Stimulated activated CD4-positive, alpha-beta T cell treated with anti-CD3 and anti-CD28 coated beads, TNF-alpha, amount 100 ng/mL, for 4 hours (primary cell): ENCODE measurements around the gene ADGRD1.
"Not testable (repeated sequence)": the region's sequence is repeated elsewhere in the genome, so short reads cannot be mapped to it uniquely, and the experiment has no call there.

Source experiments
- DNase-seq, 3 experiments: peaks; one replicate each; pipeline ENCODE4 v3.0.0-alpha.2; 2020; ENCODE audit warnings: low read depth in 3 of 3

Gene ADGRD1

GRCh38 chr12:130953771-130954543, at the start of gene ADGRD1:
ADGRD1 (plus strand) TSS chr12:130953907; CDS start chr12:130954466, 559 bp downstream.
- DNase-seq, result no peak

GRCh38 chr12:130904064-130904463, 49.6 kb upstream of the ADGRD1 start:
- DNase-seq, result no peak

GRCh38 chr12:130904936-130905455, 48.7 kb upstream of the ADGRD1 start:
- DNase-seq, result not testable (repeated sequence)

- DNase-seq, result no peak
Observed at GRCh38 chr12:130909111-130909510, 44.6 kb upstream of the ADGRD1 start.

- no peak for DNase-seq
Observed at GRCh38 chr12:130911193-130911592, 42.5 kb upstream of the ADGRD1 start.

GRCh38 chr12:130911933-130912332, 41.8 kb upstream of the ADGRD1 start:
- DNase-seq, result no peak

GRCh38 chr12:130916241-130916911, 37.3 kb upstream of the ADGRD1 start:
- no peak for DNase-seq

GRCh38 chr12:130917607-130918006, 36.1 kb upstream of the ADGRD1 start:
- DNase-seq, result no peak

GRCh38 chr12:130919086-130919485, 34.6 kb upstream of the ADGRD1 start:
- no peak for DNase-seq

- DNase-seq, result no peak
Observed at GRCh38 chr12:130920119-130920703, 33.5 kb upstream of the ADGRD1 start.

- DNase-seq, result no peak
Observed at GRCh38 chr12:130920723-130921381, 32.9 kb upstream of the ADGRD1 start.

GRCh38 chr12:130922511-130922953, 31.2 kb upstream of the ADGRD1 start:
- no peak for DNase-seq

GRCh38 chr12:130924966-130925665, 28.6 kb upstream of the ADGRD1 start:
- no peak for DNase-seq

GRCh38 chr12:130925666-130926015, 28.1 kb upstream of the ADGRD1 start:
- DNase-seq, result no peak

GRCh38 chr12:130929363-130929762, 24.3 kb upstream of the ADGRD1 start:
- no peak for DNase-seq

GRCh38 chr12:130932061-130932930, 21.4 kb upstream of the ADGRD1 start:
- no peak for DNase-seq

GRCh38 chr12:130933269-130933995, 20.3 kb upstream of the ADGRD1 start:
- DNase-seq, result no peak

- DNase-seq, result no peak
Observed at GRCh38 chr12:130934753-130935152, 19.0 kb upstream of the ADGRD1 start.

GRCh38 chr12:130936561-130936960, 17.1 kb upstream of the ADGRD1 start:
- no peak for DNase-seq

- DNase-seq, result no peak
Observed at GRCh38 chr12:130937063-130937462, 16.6 kb upstream of the ADGRD1 start.
